SK-N-SH treated with all-trans-retinoic acid at 6 μM for 48 hours (cell line): ENCODE data around the gene GID4.

Experiments
- ATAC-seq: fragments of 200-7000 bp; cut with Tn5 transposase; 3 replicates; pipeline ENCODE4 v1.9.1; 2020; ENCODE audit warnings: mild to moderate bottlenecking, moderate library complexity
- ARNTL ChIP-seq: fragments of 450-650 bp; formaldehyde crosslinking; IDR thresholded peaks from 2 replicates; pipeline ENCODE4 v1.5.0; 2020; ENCODE audit warnings: low read depth, mild to moderate bottlenecking, moderate library complexity, borderline replicate concordance
- BACH2 ChIP-seq: fragments of 250-450 bp; sonication (Bioruptor Pico); IDR thresholded peaks from 2 replicates; pipeline ENCODE4 v1.9.0; 2021; ENCODE audit warnings: mild to moderate bottlenecking, borderline replicate concordance
- CSDC2 ChIP-seq: fragments of 250-450 bp; sonication (Bioruptor Pico); IDR thresholded peaks from 2 replicates; pipeline ENCODE4 v1.5.0; 2020; ENCODE audit warnings: mild to moderate bottlenecking, moderate library complexity
- ESRRG ChIP-seq: fragments of 250-450 bp; sonication (Bioruptor Pico); IDR thresholded peaks from 2 replicates; pipeline ENCODE4 v1.6.1; 2021; ENCODE audit warnings: mild to moderate bottlenecking
- GLIS3 ChIP-seq: fragments of 250-450 bp; sonication (Bioruptor Pico); IDR thresholded peaks from 2 replicates; pipeline ENCODE4 v1.5.0; 2020; ENCODE audit warnings: mild to moderate bottlenecking, moderate library complexity
- ISL1 ChIP-seq: fragments of 250-450 bp; sonication (Bioruptor Pico); IDR thresholded peaks from 2 replicates; pipeline ENCODE4 v2.1.2; 2022; ENCODE audit warnings: mild to moderate bottlenecking, moderate library complexity
- OSR1 ChIP-seq: fragments of 250-450 bp; sonication (Bioruptor Pico); IDR thresholded peaks from 2 replicates; pipeline ENCODE4 v1.8.0; 2022; ENCODE audit warnings: moderate library complexity, mild to moderate bottlenecking, inconsistent platforms
- POU6F1 ChIP-seq: fragments of 250-450 bp; sonication (Bioruptor Pico); IDR thresholded peaks from 2 replicates; pipeline ENCODE4 v1.8.0; 2021; ENCODE audit warnings: low read depth, mild to moderate bottlenecking, moderate library complexity, borderline replicate concordance
- RARB ChIP-seq: fragments of 250-450 bp; sonication (Bioruptor Pico); IDR thresholded peaks from 2 replicates; pipeline ENCODE4 v1.8.0; 2021; ENCODE audit warnings: mild to moderate bottlenecking, moderate library complexity
- SNAI2 ChIP-seq: fragments of 250-450 bp; sonication (Bioruptor Pico); IDR thresholded peaks from 2 replicates; pipeline ENCODE4 v1.5.0; 2020; ENCODE audit warnings: mild to moderate bottlenecking, moderate library complexity
- TCF4 ChIP-seq: fragments of 250-450 bp; sonication (Bioruptor Pico); IDR thresholded peaks from 2 replicates; pipeline ENCODE4 v1.8.0; 2021; ENCODE audit warnings: mild to moderate bottlenecking, moderate library complexity, borderline replicate concordance
- TOX ChIP-seq: fragments of 250-450 bp; sonication (Bioruptor Pico); IDR thresholded peaks from 2 replicates; pipeline ENCODE4 v1.8.0; 2021; ENCODE audit warnings: mild to moderate bottlenecking, moderate library complexity, borderline replicate concordance
- TSHZ2 ChIP-seq: fragments of 250-450 bp; sonication (Bioruptor Pico); IDR thresholded peaks from 2 replicates; pipeline ENCODE4 v1.5.0; 2020; ENCODE audit warnings: mild to moderate bottlenecking, moderate library complexity
- ZC3H10 ChIP-seq: fragments of 250-450 bp; sonication (Bioruptor Pico); IDR thresholded peaks from 2 replicates; pipeline ENCODE4 v1.5.1; 2021; ENCODE audit warnings: mild to moderate bottlenecking, moderate library complexity
- ZFP3 ChIP-seq: fragments of 250-450 bp; sonication (Bioruptor Pico); IDR thresholded peaks from 2 replicates; pipeline ENCODE4 v1.5.0; 2020; ENCODE audit warnings: mild to moderate bottlenecking, moderate library complexity
- ZFP30 ChIP-seq: fragments of 450-650 bp; formaldehyde crosslinking; IDR thresholded peaks from 2 replicates; pipeline ENCODE4 v1.5.0; 2022; ENCODE audit warnings: mild to moderate bottlenecking, moderate library complexity
- ZNF565 ChIP-seq: fragments of 450-650 bp; formaldehyde crosslinking; conservative IDR thresholded peaks from 2 replicates; pipeline ENCODE4 v1.5.0; 2020; ENCODE audit warnings: low read depth, mild to moderate bottlenecking, moderate library complexity
- ZNF70 ChIP-seq: fragments of 450-650 bp; formaldehyde crosslinking; IDR thresholded peaks from 2 replicates; pipeline ENCODE4 v1.5.0; 2020; ENCODE audit warnings: mild to moderate bottlenecking, moderate library complexity
- ZNF8 ChIP-seq: fragments of 450-650 bp; formaldehyde crosslinking; IDR thresholded peaks from 2 replicates; pipeline ENCODE4 v1.5.0; 2020; ENCODE audit warnings: mild to moderate bottlenecking, moderate library complexity
- TF ChIP-seq, protein P1 (sequence below): fragments of 250-450 bp; sonication (Bioruptor Pico); IDR thresholded peaks from 2 replicates; pipeline ENCODE4 v1.5.1; 2020; ENCODE audit warnings: low read depth, mild to moderate bottlenecking, moderate library complexity
- TF ChIP-seq, protein P2 (sequence below): fragments of 250-450 bp; sonication (Bioruptor Pico); IDR thresholded peaks from 2 replicates; pipeline ENCODE4 v1.8.0; 2020; ENCODE audit warnings: mild to moderate bottlenecking, moderate library complexity, borderline replicate concordance
- TF ChIP-seq, protein P3 (sequence below): fragments of 250-450 bp; sonication (Bioruptor Pico); IDR thresholded peaks from 2 replicates; pipeline ENCODE4 v1.5.1; 2021; ENCODE audit warnings: mild to moderate bottlenecking, moderate library complexity

The GID4 gene

GRCh38 chr17:18059283-18059682 is 20.1 kb downstream of the GID4 start:
- ATAC-seq: no peak
- TF ChIP-seq ZNF565 (CRISPR knock-in tag): no peak
- no peak for TF ChIP-seq GLIS3 (CRISPR knock-in tag)
- no peak for TF ChIP-seq RARB
- TF ChIP-seq ZFP3 (CRISPR knock-in tag): no peak
- TF ChIP-seq, protein P1, sequence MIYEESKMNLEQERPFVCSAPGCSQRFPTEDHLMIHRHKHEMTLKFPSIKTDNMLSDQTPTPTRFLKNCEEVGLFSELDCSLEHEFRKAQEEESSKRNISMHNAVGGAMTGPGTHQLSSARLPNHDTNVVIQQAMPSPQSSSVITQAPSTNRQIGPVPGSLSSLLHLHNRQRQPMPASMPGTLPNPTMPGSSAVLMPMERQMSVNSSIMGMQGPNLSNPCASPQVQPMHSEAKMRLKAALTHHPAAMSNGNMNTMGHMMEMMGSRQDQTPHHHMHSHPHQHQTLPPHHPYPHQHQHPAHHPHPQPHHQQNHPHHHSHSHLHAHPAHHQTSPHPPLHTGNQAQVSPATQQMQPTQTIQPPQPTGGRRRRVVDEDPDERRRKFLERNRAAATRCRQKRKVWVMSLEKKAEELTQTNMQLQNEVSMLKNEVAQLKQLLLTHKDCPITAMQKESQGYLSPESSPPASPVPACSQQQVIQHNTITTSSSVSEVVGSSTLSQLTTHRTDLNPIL (CRISPR knock-in tag): no peak
- no peak for TF ChIP-seq ARNTL (CRISPR knock-in tag)
- TF ChIP-seq BACH2: no peak
- TF ChIP-seq, protein P2, sequence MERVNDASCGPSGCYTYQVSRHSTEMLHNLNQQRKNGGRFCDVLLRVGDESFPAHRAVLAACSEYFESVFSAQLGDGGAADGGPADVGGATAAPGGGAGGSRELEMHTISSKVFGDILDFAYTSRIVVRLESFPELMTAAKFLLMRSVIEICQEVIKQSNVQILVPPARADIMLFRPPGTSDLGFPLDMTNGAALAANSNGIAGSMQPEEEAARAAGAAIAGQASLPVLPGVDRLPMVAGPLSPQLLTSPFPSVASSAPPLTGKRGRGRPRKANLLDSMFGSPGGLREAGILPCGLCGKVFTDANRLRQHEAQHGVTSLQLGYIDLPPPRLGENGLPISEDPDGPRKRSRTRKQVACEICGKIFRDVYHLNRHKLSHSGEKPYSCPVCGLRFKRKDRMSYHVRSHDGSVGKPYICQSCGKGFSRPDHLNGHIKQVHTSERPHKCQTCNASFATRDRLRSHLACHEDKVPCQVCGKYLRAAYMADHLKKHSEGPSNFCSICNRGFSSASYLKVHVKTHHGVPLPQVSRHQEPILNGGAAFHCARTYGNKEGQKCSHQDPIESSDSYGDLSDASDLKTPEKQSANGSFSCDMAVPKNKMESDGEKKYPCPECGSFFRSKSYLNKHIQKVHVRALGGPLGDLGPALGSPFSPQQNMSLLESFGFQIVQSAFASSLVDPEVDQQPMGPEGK (CRISPR knock-in tag): no peak
- no peak for TF ChIP-seq TSHZ2
- TF ChIP-seq ESRRG (CRISPR knock-in tag): no peak
- TF ChIP-seq OSR1: no peak
- TF ChIP-seq TCF4 (CRISPR knock-in tag): no peak
- no peak for TF ChIP-seq ZNF8 (CRISPR knock-in tag)
- TF ChIP-seq ZC3H10 (CRISPR knock-in tag): no peak
- no peak for TF ChIP-seq CSDC2 (CRISPR knock-in tag)
- TF ChIP-seq ISL1 (CRISPR knock-in tag): no peak
- TF ChIP-seq, protein P3, sequence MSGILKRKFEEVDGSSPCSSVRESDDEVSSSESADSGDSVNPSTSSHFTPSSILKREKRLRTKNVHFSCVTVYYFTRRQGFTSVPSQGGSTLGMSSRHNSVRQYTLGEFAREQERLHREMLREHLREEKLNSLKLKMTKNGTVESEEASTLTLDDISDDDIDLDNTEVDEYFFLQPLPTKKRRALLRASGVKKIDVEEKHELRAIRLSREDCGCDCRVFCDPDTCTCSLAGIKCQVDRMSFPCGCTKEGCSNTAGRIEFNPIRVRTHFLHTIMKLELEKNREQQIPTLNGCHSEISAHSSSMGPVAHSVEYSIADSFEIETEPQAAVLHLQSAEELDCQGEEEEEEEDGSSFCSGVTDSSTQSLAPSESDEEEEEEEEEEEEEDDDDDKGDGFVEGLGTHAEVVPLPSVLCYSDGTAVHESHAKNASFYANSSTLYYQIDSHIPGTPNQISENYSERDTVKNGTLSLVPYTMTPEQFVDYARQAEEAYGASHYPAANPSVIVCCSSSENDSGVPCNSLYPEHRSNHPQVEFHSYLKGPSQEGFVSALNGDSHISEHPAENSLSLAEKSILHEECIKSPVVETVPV (CRISPR knock-in tag): no peak
- no peak for TF ChIP-seq POU6F1 (CRISPR knock-in tag)
- TF ChIP-seq ZFP30: no peak

DNA sequence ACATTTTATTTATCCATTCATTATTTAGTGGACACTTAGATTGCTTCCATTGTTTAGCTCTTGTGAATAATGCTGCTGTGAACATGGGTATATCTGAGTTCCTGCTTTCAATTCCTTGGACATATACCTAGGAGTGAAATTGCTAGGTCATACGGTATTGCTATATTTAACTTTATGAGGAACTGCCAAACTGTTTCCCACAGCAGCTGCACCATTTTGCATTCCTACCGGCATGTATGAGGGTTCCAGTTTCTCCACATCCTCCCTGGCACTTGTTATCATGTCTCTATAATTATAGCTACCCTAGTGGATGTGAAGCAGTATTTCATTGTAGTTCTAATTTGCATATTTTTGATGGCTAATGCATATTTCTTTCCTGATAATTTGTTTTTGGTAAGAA is 24.8 kb downstream of the GID4 start:
- no peak for TF ChIP-seq ZNF70 (CRISPR knock-in tag)
- no peak for TF ChIP-seq TCF4 (CRISPR knock-in tag)
- no peak for TF ChIP-seq ZNF8 (CRISPR knock-in tag)
- TF ChIP-seq SNAI2: no peak
- no peak for TF ChIP-seq TOX
- TF ChIP-seq GLIS3 (CRISPR knock-in tag): no peak
- no peak for TF ChIP-seq BACH2
- no peak for TF ChIP-seq OSR1
- TF ChIP-seq, protein P1 (CRISPR knock-in tag): no peak
- no peak for TF ChIP-seq RARB
- TF ChIP-seq ZC3H10 (CRISPR knock-in tag): no peak
- no peak for ATAC-seq
